WTC11 (cell line): ENCODE data around the gene ZNF300. TPM values are rescaled to one million over a fixed set of nuclear protein-coding genes. Genes with fewer than 3 reads are reported as not detected.

ENCODE experiments used
- ATAC-seq: fragments of 200-7000 bp; cut with Tn5 transposase; 2 replicates; pipeline ENCODE4 v1.10.0; 2021; ENCODE audit warnings: mild to moderate bottlenecking, moderate library complexity
- CTCF ChIA-PET: fragments of 300-600 bp; sonication (Branson Sonifier 250); formaldehyde crosslinking; loops from one replicate; lab custom pipeline; 2021; ENCODE audit warnings: antibody characterized with exemption; lab: Charles Lee
- POLR2A ChIA-PET: fragments of 350-600 bp; sonication (Branson Sonifier 250); formaldehyde crosslinking; loops from one replicate; lab custom pipeline; 2021; ENCODE audit warnings: antibody characterized with exemption; lab: Charles Lee
- DNase-seq: peaks from one replicate; pipeline ENCODE4 v3.0.0; 2021; ENCODE audit warnings: low spot score
- H3K27ac Mint-ChIP-seq: 2 replicates; pipeline ENCODE4 v1.8.0; 2021; ENCODE audit warnings: mixed read lengths
- H3K27me3 Mint-ChIP-seq: 2 replicates; pipeline ENCODE4 v1.8.0; 2021; ENCODE audit warnings: low read depth, mild to moderate bottlenecking, moderate library complexity, mixed read lengths
- H3K36me3 Mint-ChIP-seq: 2 replicates; pipeline ENCODE4 v1.8.0; 2021; ENCODE audit warnings: mixed read lengths
- H3K4me1 Mint-ChIP-seq: 2 replicates; pipeline ENCODE4 v1.8.0; 2022; ENCODE audit warnings: mixed read lengths
- H3K4me3 Mint-ChIP-seq: 2 replicates; pipeline ENCODE4 v1.8.0; 2021; ENCODE audit warnings: mild to moderate bottlenecking, moderate library complexity, mixed read lengths
- H3K9me3 Mint-ChIP-seq: 2 replicates; pipeline ENCODE4 v1.8.0; 2021; ENCODE audit warnings: mixed read lengths
- E2F1 ChIP-seq: sonication (generic); formaldehyde crosslinking; IDR thresholded peaks from 2 replicates; pipeline ENCODE4 v1.8.0; 2022; ENCODE audit warnings: mild to moderate bottlenecking, missing genetic modification reagents
- E2F5 ChIP-seq: sonication (generic); formaldehyde crosslinking; IDR thresholded peaks from 2 replicates; pipeline ENCODE4 v1.8.1; 2022; ENCODE audit warnings: mild to moderate bottlenecking, moderate library complexity, missing genetic modification reagents
- ESRRA ChIP-seq: sonication (generic); formaldehyde crosslinking; IDR thresholded peaks from 2 replicates; pipeline ENCODE4 v1.8.1; 2022; ENCODE audit warnings: mild to moderate bottlenecking, missing genetic modification reagents, borderline replicate concordance
- ETV6 ChIP-seq: sonication (generic); formaldehyde crosslinking; IDR thresholded peaks from 2 replicates; pipeline ENCODE4 v1.8.1; 2022; ENCODE audit warnings: mild to moderate bottlenecking, missing genetic modification reagents
- FOXK1 ChIP-seq: sonication (generic); formaldehyde crosslinking; IDR thresholded peaks from 2 replicates; pipeline ENCODE4 v1.8.0; 2022; ENCODE audit warnings: mild to moderate bottlenecking, moderate library complexity, missing genetic modification reagents
- GRHL2 ChIP-seq: fragments of 250-450 bp; sonication (Bioruptor Pico); IDR thresholded peaks from 2 replicates; pipeline ENCODE4 v1.8.0; 2022; ENCODE audit warnings: mild to moderate bottlenecking, moderate library complexity; ENCODE audit not compliant: insufficient replicate concordance, severe bottlenecking
- JAZF1 ChIP-seq: fragments of 250-450 bp; sonication (Bioruptor Pico); IDR thresholded peaks from 2 replicates; pipeline ENCODE4 v1.9.0; 2021; ENCODE audit warnings: moderate library complexity, mild to moderate bottlenecking, inconsistent platforms
- MXD4 ChIP-seq: fragments of 250-450 bp; sonication (Bioruptor Pico); IDR thresholded peaks from 2 replicates; pipeline ENCODE4 v1.8.0; 2021; ENCODE audit warnings: mild to moderate bottlenecking, moderate library complexity, borderline replicate concordance
- OVOL2 ChIP-seq: fragments of 250-450 bp; sonication (Bioruptor Pico); IDR thresholded peaks from 2 replicates; pipeline ENCODE4 v1.9.0; 2021; ENCODE audit warnings: mild to moderate bottlenecking, borderline replicate concordance
- PRDM15 ChIP-seq: sonication (generic); formaldehyde crosslinking; IDR thresholded peaks from 2 replicates; pipeline ENCODE4 v1.8.0; 2022; ENCODE audit warnings: missing genetic modification reagents
- PREB ChIP-seq: sonication (generic); formaldehyde crosslinking; IDR thresholded peaks from 2 replicates; pipeline ENCODE4 v1.8.1; 2022; ENCODE audit warnings: mild to moderate bottlenecking, missing genetic modification reagents, moderate library complexity, borderline replicate concordance
- USF1 ChIP-seq: sonication (generic); formaldehyde crosslinking; IDR thresholded peaks from 2 replicates; pipeline ENCODE4 v1.8.0; 2022; ENCODE audit warnings: mild to moderate bottlenecking, missing genetic modification reagents
- USF2 ChIP-seq: sonication (generic); formaldehyde crosslinking; IDR thresholded peaks from 2 replicates; pipeline ENCODE4 v1.8.1; 2023; ENCODE audit warnings: mild to moderate bottlenecking, missing genetic modification reagents, moderate library complexity
- ZMAT4 ChIP-seq: fragments of 250-450 bp; sonication (Bioruptor Pico); IDR thresholded peaks from 2 replicates; pipeline ENCODE4 v1.9.0; 2021; ENCODE audit warnings: mild to moderate bottlenecking
- ZNF263 ChIP-seq: sonication (generic); formaldehyde crosslinking; IDR thresholded peaks from 2 replicates; pipeline ENCODE4 v1.8.1; 2022; ENCODE audit warnings: low read depth, mild to moderate bottlenecking, moderate library complexity, missing genetic modification reagents
- ZNF281 ChIP-seq: sonication (generic); formaldehyde crosslinking; IDR thresholded peaks from 2 replicates; pipeline ENCODE4 v1.8.0; 2023; ENCODE audit warnings: mild to moderate bottlenecking, missing genetic modification reagents
- ZNF425 ChIP-seq: fragments of 250-450 bp; sonication (Bioruptor Pico); conservative IDR thresholded peaks from 2 replicates; pipeline ENCODE4 v1.9.0; 2021; ENCODE audit warnings: mild to moderate bottlenecking
- ZNF532 ChIP-seq: fragments of 250-450 bp; sonication (Bioruptor Pico); IDR thresholded peaks from 2 replicates; pipeline ENCODE4 v1.9.0; 2021; ENCODE audit warnings: mild to moderate bottlenecking, borderline replicate concordance
- total RNA-seq: library from RNA; stranded (reverse); gene quantifications from 3 replicates; pipeline ENCODE4 v1.2.3, GENCODE V29; 2021

ZNF300 gene
- total RNA-seq, 1 experiment from 2014 or later = 17.9 TPM

GRCh38 chr5:150853561-150853960 is 51.2 kb downstream of the ZNF300 start:
- ChIA-PET POLR2A (no interaction called here), CTCF (interaction anchor here (1.1 kb wide), 1 partner anchor 136 kb away, joined by 3 read pairs; no protein-coding TSS in a partner anchor)
- no peak for ATAC-seq
- Mint-ChIP-seq H3K36me3 (no peaks in the 10 kb centered on the region), H3K4me1 (peaks cover 8% of the 10 kb centered on the region; the same call in 1 of the 2 replicates), H3K27ac (no peak overlapping the region), H3K9me3 (0 out of 2 replicates have a peak, but pooled peaks cover 3% of the 10 kb centered on the region), H3K27me3 (no peaks in the 10 kb centered on the region), H3K4me3 (no peak overlapping the region)
- DNase-seq = no peak
- TF ChIP-seq ZNF281 (no peak), GRHL2 (CRISPR knock-in tag) (no peak), PRDM15 (CRISPR knock-in tag) (no peak), USF2 (CRISPR knock-in tag) (no peak), USF1 (no peak), PREB (CRISPR knock-in tag) (no peak), ZNF263 (no peak), OVOL2 (CRISPR knock-in tag) (no peak), FOXK1 (CRISPR knock-in tag) (no peak), ZNF425 (CRISPR knock-in tag) (no peak), ETV6 (CRISPR knock-in tag) (no peak), E2F1 (CRISPR knock-in tag) (no peak), E2F5 (CRISPR knock-in tag) (no peak), ESRRA (no peak), MXD4 (CRISPR knock-in tag) (no peak), JAZF1 (CRISPR knock-in tag) (no peak), ZNF532 (CRISPR knock-in tag) (no peak), ZMAT4 (CRISPR knock-in tag) (no peak)
